CD4-positive, alpha-beta T cell (primary cell): ENCODE measurements around the gene FGF9. TPM values are rescaled to one million over a fixed set of nuclear protein-coding genes. Genes with fewer than 3 reads are reported as not detected.

Experiments used
- ATAC-seq: fragments of 200-7000 bp; cut with Tn5 transposase; one replicate; pipeline ENCODE4 v1.10.0; 2022; ENCODE audit warnings: mild to moderate bottlenecking; ENCODE audit not compliant: poor library complexity
- CTCF ChIA-PET: fragments of 350-600 bp; sonication (Branson Sonifier 250); formaldehyde crosslinking; loops from one replicate; lab custom pipeline; 2021; ENCODE audit warnings: antibody characterized with exemption, inconsistent platforms; lab: Charles Lee
- POLR2A ChIA-PET: fragments of 350-600 bp; sonication (Branson Sonifier 250); formaldehyde crosslinking; loops from one replicate; lab custom pipeline; 2021; ENCODE audit warnings: antibody characterized with exemption, inconsistent platforms; lab: Charles Lee
- DNase-seq, 14 experiments: peaks; one replicate each; pipeline ENCODE4 v3.0.0-alpha.2; 2013 to 2020; ENCODE audit warnings: mixed read lengths in 2 of 14
- H3K27ac ChIP-seq, 2 donors: one replicate each; pipeline versions ENCODE4 v1.5.1 to v1.7.0; 2013; ENCODE audit warnings: low read length in 2 of 2, low read depth in 1 of 2, mild to moderate bottlenecking in 1 of 2
- H3K27me3 ChIP-seq, 2 experiments: 1 replicate in 1 of 2; 2 replicates in 1 of 2; pipeline versions ENCODE4 v1.6.1 to v1.7.0; 2013; ENCODE audit warnings: low read length in 2 of 2, control low read depth in 1 of 2, mild to moderate bottlenecking in 1 of 2, moderate library complexity in 1 of 2; ENCODE audit not compliant: insufficient read depth in 2 of 2, control insufficient read depth in 1 of 2
- H3K36me3 ChIP-seq: one replicate; pipeline ENCODE4 v1.6.1; 2013; ENCODE audit warnings: low read length, control low read depth; ENCODE audit not compliant: insufficient read depth
- H3K4me1 ChIP-seq: one replicate; pipeline ENCODE4 v1.6.1; 2013; ENCODE audit warnings: low read length, control low read depth; ENCODE audit not compliant: insufficient read depth
- H3K4me3 ChIP-seq: one replicate; pipeline ENCODE4 v1.5.1; 2013; ENCODE audit warnings: mild to moderate bottlenecking, low read length, moderate library complexity
- H3K9me3 ChIP-seq, 2 experiments: 1 replicate in 1 of 2; 2 replicates in 1 of 2; pipeline versions ENCODE4 v1.6.1 to v1.7.0; 2013; ENCODE audit warnings: low read length in 2 of 2, mild to moderate bottlenecking in 2 of 2, control low read depth in 1 of 2, moderate library complexity in 1 of 2; ENCODE audit not compliant: control insufficient read depth in 1 of 2, insufficient read depth in 1 of 2
- H3K27ac Mint-ChIP-seq: one replicate; pipeline ENCODE4 v1.8.0; 2020; ENCODE audit warnings: mixed read lengths
- H3K27me3 Mint-ChIP-seq: one replicate; pipeline ENCODE4 v1.8.0; 2021; ENCODE audit warnings: mixed read lengths
- H3K36me3 Mint-ChIP-seq: one replicate; pipeline ENCODE4 v1.8.0; 2021; ENCODE audit warnings: low read depth, mixed read lengths
- H3K4me1 Mint-ChIP-seq: one replicate; pipeline ENCODE4 v1.8.0; 2021; ENCODE audit warnings: low read depth, mixed read lengths
- H3K4me3 Mint-ChIP-seq: one replicate; pipeline ENCODE4 v1.8.0; 2020; ENCODE audit warnings: mild to moderate bottlenecking, mixed read lengths
- H3K9me3 Mint-ChIP-seq: one replicate; pipeline ENCODE4 v1.8.0; 2020; ENCODE audit warnings: mixed read lengths
- CTCF ChIP-seq: fragments of 200-600 bp; IDR thresholded peaks from one replicate; pipeline ENCODE4 v1.8.0; 2022; ENCODE audit warnings: antibody characterized with exemption, mild to moderate bottlenecking
- intact Hi-C, 2 experiments: fragments of 100-400 bp; cut with DNase I in 1 of 2; cut with micrococcal nuclease in 1 of 2; formaldehyde crosslinking; loops; one replicate each; pipeline versions ENCODE4 v1.15.1 to v1.9.0; 2023 to 2025; cut with DNase I, micrococcal nuclease
- total RNA-seq, 174 experiments: library from RNA in 2 of 174; stranded (reverse) in 2 of 174; gene quantifications; one replicate each; pipeline ENCODE4 v1.2.3 and lab custom pipeline; 2021 to 2026

The FGF9 gene
- total RNA-seq, 2 experiments from 2014 or later: 2.2 to 3.4 TPM

DNA sequence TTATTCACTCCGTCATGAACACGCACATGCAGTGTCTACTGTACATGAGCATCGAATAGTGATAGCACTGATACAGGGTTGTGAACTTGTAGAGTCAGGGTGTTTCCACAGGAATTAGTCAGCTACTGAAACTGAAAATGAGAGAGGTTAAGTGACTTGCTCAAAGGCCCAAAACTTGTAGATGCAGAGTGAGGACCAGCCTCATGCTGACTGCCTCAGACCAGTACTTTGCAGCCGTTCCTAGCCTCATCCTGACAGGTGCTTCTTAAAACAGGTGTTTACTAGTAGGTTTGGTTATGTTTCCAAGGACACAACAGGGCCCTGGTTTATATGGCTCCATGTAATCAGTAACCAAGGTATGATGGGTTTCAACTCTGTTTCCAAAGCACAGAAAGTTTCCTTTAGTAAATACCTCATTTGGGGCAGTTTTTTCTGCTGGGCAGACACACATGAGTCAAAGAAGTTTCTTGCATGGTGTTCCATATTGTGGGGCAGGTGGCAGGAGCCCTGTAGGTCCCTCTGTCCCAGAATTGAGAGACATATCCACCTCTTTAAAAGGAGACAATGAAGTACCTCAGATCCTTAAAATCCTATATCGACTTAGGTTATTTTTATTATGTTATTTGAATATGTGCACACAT lies 16.0 kb downstream of the FGF9 start:
- ATAC-seq: no peak
- no peak for TF ChIP-seq CTCF
- Mint-ChIP-seq H3K4me3 (no peak overlapping the region), H3K36me3 (no peaks in the 10 kb centered on the region), H3K9me3 (no peaks in the 10 kb centered on the region), H3K27ac (no peak overlapping the region), H3K4me1 (no peaks in the 10 kb centered on the region), H3K27me3 (peaks cover 18% of the 10 kb centered on the region)
- no peaks in the 10 kb centered on the region for H3K9me3 ChIP-seq
- ChIA-PET CTCF (no interaction called here), POLR2A (no interaction called here)
- H3K27me3 ChIP-seq: no peaks in the 10 kb centered on the region
- H3K4me3 ChIP-seq: no peak overlapping the region
- H3K27ac ChIP-seq: no peak overlapping the region
- H3K36me3 ChIP-seq: no peaks in the 10 kb centered on the region
- intact Hi-C loops: no loop called here
- H3K4me1 ChIP-seq: no peaks in the 10 kb centered on the region
- no peak for DNase-seq

DNA sequence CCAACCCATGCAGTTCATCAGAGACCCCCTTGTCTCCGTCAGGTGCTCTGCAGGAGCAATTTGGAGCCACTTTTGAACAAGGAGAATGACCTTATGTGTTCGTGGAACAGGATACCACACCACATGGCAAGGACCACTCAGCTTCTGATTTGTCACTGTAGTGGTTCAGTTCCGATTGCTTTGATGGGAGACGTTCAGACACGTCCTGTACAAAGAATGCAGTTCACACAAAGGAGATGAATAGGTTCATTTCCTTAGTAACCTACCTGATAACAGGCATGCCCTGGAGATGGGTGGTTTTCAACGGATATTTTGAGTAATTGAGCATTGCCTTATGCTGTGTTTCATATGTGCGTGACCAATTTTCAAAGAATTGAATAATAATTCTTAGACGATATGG lies 17.2 kb downstream of the FGF9 start:
- CTCF ChIA-PET: no interaction called here
- POLR2A ChIA-PET: no interaction called here
- Histone ChIP-seq H3K4me1 (no peaks in the 10 kb centered on the region), H3K4me3 (no peak overlapping the region), H3K9me3 (no peaks in the 10 kb centered on the region), H3K27me3 (no peaks in the 10 kb centered on the region), H3K27ac (no peak overlapping the region), H3K36me3 (no peaks in the 10 kb centered on the region)
- DNase-seq (no peak), ATAC-seq (no peak)
- no peak for TF ChIP-seq CTCF
- no peaks in the 10 kb centered on the region for H3K4me1 Mint-ChIP-seq
- intact Hi-C loops: no loop called here
- H3K27ac Mint-ChIP-seq: no peak overlapping the region
- peaks cover 18% of the 10 kb centered on the region for H3K27me3 Mint-ChIP-seq
- H3K9me3 Mint-ChIP-seq: no peaks in the 10 kb centered on the region
- H3K4me3 Mint-ChIP-seq: no peak overlapping the region
- H3K36me3 Mint-ChIP-seq: no peaks in the 10 kb centered on the region

DNA sequence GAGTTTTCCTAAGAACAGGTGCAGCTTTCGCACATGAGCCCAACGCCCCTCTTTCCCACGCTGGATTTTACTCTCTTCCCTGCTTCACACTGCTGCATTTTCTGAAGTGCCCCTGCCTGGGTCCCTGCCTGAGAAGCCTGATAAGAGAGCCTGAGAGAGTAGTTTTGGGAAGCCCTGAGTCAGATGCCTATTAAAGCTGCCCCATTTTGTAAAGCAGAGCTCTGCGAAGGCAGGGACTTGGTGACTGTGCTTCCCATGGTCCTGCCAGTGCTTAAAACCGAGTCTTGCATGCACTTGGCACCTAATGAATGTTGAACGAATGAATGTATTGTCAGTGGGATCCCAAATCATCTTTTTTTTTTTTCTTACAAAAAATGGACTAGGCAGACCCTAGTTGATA lies 18.2 kb downstream of the FGF9 start:
- ATAC-seq: no peak
- TF ChIP-seq CTCF: no peak
- Mint-ChIP-seq H3K4me3 (no peak overlapping the region), H3K27me3 (peaks cover 13% of the 10 kb centered on the region), H3K4me1 (no peaks in the 10 kb centered on the region), H3K9me3 (no peaks in the 10 kb centered on the region), H3K27ac (no peak overlapping the region), H3K36me3 (no peaks in the 10 kb centered on the region)
- CTCF ChIA-PET: no interaction called here
- Histone ChIP-seq H3K36me3 (no peaks in the 10 kb centered on the region), H3K4me1 (no peaks in the 10 kb centered on the region), H3K4me3 (no peak overlapping the region), H3K27me3 (no peaks in the 10 kb centered on the region), H3K27ac (no peak overlapping the region), H3K9me3 (no peaks in the 10 kb centered on the region)
- no peak for DNase-seq
- POLR2A ChIA-PET: no interaction called here
- intact Hi-C loops: no loop called here
